ENCODE data around the gene MBNL2.

- TF ChIP-seq POLR2A (IDR thresholded peaks at IDR 0.05), result no peak
- TF ChIP-seq, protein P1, sequence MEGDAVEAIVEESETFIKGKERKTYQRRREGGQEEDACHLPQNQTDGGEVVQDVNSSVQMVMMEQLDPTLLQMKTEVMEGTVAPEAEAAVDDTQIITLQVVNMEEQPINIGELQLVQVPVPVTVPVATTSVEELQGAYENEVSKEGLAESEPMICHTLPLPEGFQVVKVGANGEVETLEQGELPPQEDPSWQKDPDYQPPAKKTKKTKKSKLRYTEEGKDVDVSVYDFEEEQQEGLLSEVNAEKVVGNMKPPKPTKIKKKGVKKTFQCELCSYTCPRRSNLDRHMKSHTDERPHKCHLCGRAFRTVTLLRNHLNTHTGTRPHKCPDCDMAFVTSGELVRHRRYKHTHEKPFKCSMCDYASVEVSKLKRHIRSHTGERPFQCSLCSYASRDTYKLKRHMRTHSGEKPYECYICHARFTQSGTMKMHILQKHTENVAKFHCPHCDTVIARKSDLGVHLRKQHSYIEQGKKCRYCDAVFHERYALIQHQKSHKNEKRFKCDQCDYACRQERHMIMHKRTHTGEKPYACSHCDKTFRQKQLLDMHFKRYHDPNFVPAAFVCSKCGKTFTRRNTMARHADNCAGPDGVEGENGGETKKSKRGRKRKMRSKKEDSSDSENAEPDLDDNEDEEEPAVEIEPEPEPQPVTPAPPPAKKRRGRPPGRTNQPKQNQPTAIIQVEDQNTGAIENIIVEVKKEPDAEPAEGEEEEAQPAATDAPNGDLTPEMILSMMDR (IDR thresholded peaks at IDR 0.05), result no peak
Observed at GRCh38 chr13:97337985-97338499, 115.9 kb downstream of the MBNL2 start.
